MV-4-11 (cell line): ENCODE data around the gene PRTFDC1.
"Not testable (repeated sequence)": the region's sequence is repeated elsewhere in the genome, so short reads cannot be mapped to it uniquely, and the experiment has no call there.

Experiments used
- DNase-seq: peaks from one replicate; lab custom pipeline; 2025; lab: John Stamatoyannopoulos, UW

Gene PRTFDC1

GRCh38 chr10:24965051-24965450 lies 12.6 kb upstream of the PRTFDC1 start:
- no peak for DNase-seq

GRCh38 chr10:24963521-24964041 lies 11.2 kb upstream of the PRTFDC1 start:
- no peak for DNase-seq

- DNase-seq, result no peak
Measured at GRCh38 chr10:24962995-24963394, 10.6 kb upstream of the PRTFDC1 start.

- no peak for DNase-seq
Measured at GRCh38 chr10:24961582-24961981, 9.2 kb upstream of the PRTFDC1 start.

GRCh38 chr10:24959382-24959730 lies 7.0 kb upstream of the PRTFDC1 start:
- DNase-seq, result no peak

- no peak for DNase-seq
Measured at GRCh38 chr10:24958721-24959381, 6.4 kb upstream of the PRTFDC1 start.

GRCh38 chr10:24958091-24958720 lies 5.8 kb upstream of the PRTFDC1 start:
- no peak for DNase-seq

GRCh38 chr10:24957624-24958051 lies 5.2 kb upstream of the PRTFDC1 start:
- not testable (repeated sequence) for DNase-seq

GRCh38 chr10:24953675-24954074 lies 1.3 kb upstream of the PRTFDC1 start:
- no peak for DNase-seq

GRCh38 chr10:24952707-24953645 lies 570 bp upstream of the PRTFDC1 start:
- no peak for DNase-seq

GRCh38 chr10:24951201-24952142 lies 934 bp downstream of the PRTFDC1 start:
- DNase-seq, result no peak

- no peak for DNase-seq
Measured at GRCh38 chr10:24950439-24950838, 2.0 kb downstream of the PRTFDC1 start.

- DNase-seq, result no peak
Measured at GRCh38 chr10:24949616-24950015, 2.8 kb downstream of the PRTFDC1 start.

- DNase-seq, result no peak
Measured at GRCh38 chr10:24947304-24948097, 4.9 kb downstream of the PRTFDC1 start.

GRCh38 chr10:24944512-24945255 lies 7.7 kb downstream of the PRTFDC1 start:
- peak; percentile 85 for DNase-seq

GRCh38 chr10:24938525-24938924 lies 13.9 kb downstream of the PRTFDC1 start:
- no peak for DNase-seq

GRCh38 chr10:24938076-24938475 lies 14.3 kb downstream of the PRTFDC1 start:
- no peak for DNase-seq

- DNase-seq, result no peak
Measured at GRCh38 chr10:24935504-24936292, 16.7 kb downstream of the PRTFDC1 start.

- DNase-seq, result no peak
Measured at GRCh38 chr10:24931236-24931635, 21.2 kb downstream of the PRTFDC1 start.
